Erythroblast (primary cell): ENCODE measurements around the gene ENTPD8.

Experiments used
- GATA1 ChIP-seq: IDR thresholded peaks from 2 replicates; pipeline ENCODE4 v1.6.1; 2011; ENCODE audit warnings: low read depth, mild to moderate bottlenecking, control low read depth, low read length, moderate library complexity
- POLR2A ChIP-seq: IDR thresholded peaks from 2 replicates; pipeline ENCODE4 v1.6.1; 2011; ENCODE audit warnings: mild to moderate bottlenecking, low read length

DNA sequence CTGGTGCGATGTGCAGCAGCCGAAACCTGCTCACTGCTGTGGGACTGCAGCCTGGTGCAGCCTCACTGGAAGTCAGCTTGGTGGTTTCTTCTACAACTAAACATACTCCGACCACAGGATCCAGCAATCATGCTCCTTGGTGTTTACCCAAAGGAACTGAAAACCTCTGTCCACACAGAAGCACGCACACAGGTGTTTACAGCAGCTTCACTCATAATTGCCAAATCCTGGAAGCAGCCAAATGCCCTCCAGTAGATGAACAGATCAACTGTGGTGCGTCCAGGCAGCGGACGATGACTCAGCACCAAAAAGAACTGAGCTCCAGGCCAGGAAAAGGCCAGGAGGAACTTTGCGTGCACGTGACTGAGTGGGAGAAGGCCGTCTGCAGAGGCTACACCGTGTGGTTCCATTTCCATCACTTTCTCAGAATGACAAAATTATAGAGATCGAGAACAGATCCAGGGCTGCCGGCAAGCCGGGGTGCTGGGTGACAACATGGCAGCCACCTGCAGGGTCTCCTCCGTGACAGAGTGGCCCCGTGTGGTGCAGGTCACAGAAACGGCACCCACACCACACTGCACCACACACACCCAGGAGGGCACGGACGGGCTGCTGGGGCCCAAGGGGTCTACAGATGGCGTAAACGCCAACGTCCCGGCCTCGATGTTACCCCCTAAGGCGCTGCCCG is 41.1 kb upstream of the ENTPD8 start:
- TF ChIP-seq POLR2A (no peak), GATA1 (no peak)
